BE2C (cell line): Measurements from ENCODE around the gene CD58.

Source experiments
- DNase-seq: peaks from one replicate; pipeline ENCODE4 v3.0.0-alpha.2; 2020
- H3K27me3 ChIP-seq: fragments of 250-450 bp; sonication (Bioruptor Pico); 2 replicates; pipeline ENCODE4 v1.5.1; 2020; ENCODE audit warnings: mild to moderate bottlenecking
- H3K36me3 ChIP-seq: fragments of 250-450 bp; sonication (Bioruptor Pico); 2 replicates; pipeline ENCODE4 v1.5.1; 2020; ENCODE audit warnings: mild to moderate bottlenecking
- H3K4me1 ChIP-seq: fragments of 250-450 bp; sonication (Bioruptor Pico); 2 replicates; pipeline ENCODE4 v1.5.1; 2020
- H3K4me3 ChIP-seq: 2 replicates; pipeline ENCODE4 v1.5.1; 2011; ENCODE audit warnings: low read depth, low read length
- H3K9me3 ChIP-seq: fragments of 250-450 bp; sonication (Bioruptor Pico); 2 replicates; pipeline ENCODE4 v1.5.1; 2020
- CTCF ChIP-seq: IDR thresholded peaks from 2 replicates; pipeline ENCODE4 v1.5.1; 2012; ENCODE audit warnings: mild to moderate bottlenecking, low read depth, low read length

CD58 gene

GRCh38 chr1:116486424-116486823, 84.4 kb downstream of the CD58 start:
- TF ChIP-seq CTCF, result no peak
- Histone ChIP-seq H3K4me3 (no peak overlapping the region), H3K4me1 (peaks cover 41% of the 10 kb centered on the region), H3K9me3 (no peaks in the 10 kb centered on the region), H3K27me3 (no peaks in the 10 kb centered on the region), H3K36me3 (no peaks in the 10 kb centered on the region)
- no peak for DNase-seq

- Histone ChIP-seq H3K36me3 (no peaks in the 10 kb centered on the region), H3K9me3 (no peaks in the 10 kb centered on the region), H3K4me1 (peaks cover 41% of the 10 kb centered on the region), H3K4me3 (no peak overlapping the region), H3K27me3 (no peaks in the 10 kb centered on the region)
- no peak for TF ChIP-seq CTCF
- DNase-seq, result no peak
Observed at GRCh38 chr1:116485976-116486375, 84.8 kb downstream of the CD58 start.

- peak; percentile 94 for TF ChIP-seq CTCF
- Histone ChIP-seq H3K4me1 (peaks cover 41% of the 10 kb centered on the region), H3K4me3 (no peak overlapping the region), H3K9me3 (no peaks in the 10 kb centered on the region), H3K36me3 (no peaks in the 10 kb centered on the region), H3K27me3 (no peaks in the 10 kb centered on the region)
- DNase-seq, result peak; percentile 95
Observed at GRCh38 chr1:116485071-116485735, 85.6 kb downstream of the CD58 start.

GRCh38 chr1:116483481-116484309, 87.1 kb downstream of the CD58 start:
- Histone ChIP-seq H3K4me1 (peaks cover 28% of the 10 kb centered on the region), H3K4me3 (no peak overlapping the region), H3K9me3 (no peaks in the 10 kb centered on the region), H3K36me3 (no peaks in the 10 kb centered on the region), H3K27me3 (no peaks in the 10 kb centered on the region)
- peak; percentile 91 for DNase-seq
- TF ChIP-seq CTCF, result no peak

- Histone ChIP-seq H3K27me3 (no peaks in the 10 kb centered on the region), H3K36me3 (no peaks in the 10 kb centered on the region), H3K4me1 (peaks cover 40% of the 10 kb centered on the region), H3K4me3 (no peak overlapping the region), H3K9me3 (no peaks in the 10 kb centered on the region)
- DNase-seq, result no peak
- TF ChIP-seq CTCF, result no peak
Observed at GRCh38 chr1:116482490-116482889, 88.3 kb downstream of the CD58 start.

- Histone ChIP-seq H3K9me3 (no peaks in the 10 kb centered on the region), H3K4me1 (peaks cover 46% of the 10 kb centered on the region), H3K4me3 (no peak overlapping the region), H3K36me3 (no peaks in the 10 kb centered on the region), H3K27me3 (no peaks in the 10 kb centered on the region)
- no peak for TF ChIP-seq CTCF
- DNase-seq, result no peak
Observed at GRCh38 chr1:116481934-116482333, 88.9 kb downstream of the CD58 start.
